Progenitor cell of endocrine pancreas (in vitro differentiated cells): ENCODE results near the gene TMC2. TPM values are rescaled to one million over a fixed set of nuclear protein-coding genes. Genes with fewer than 3 reads are reported as not detected.

Experiments
- DNase-seq: peaks from one replicate; pipeline ENCODE4 v3.0.0; 2021; ENCODE audit warnings: low spot score; ENCODE audit not compliant: unreplicated experiment
- H3K27ac Mint-ChIP-seq: 2 replicates; pipeline ENCODE4 v1.8.0; 2021; ENCODE audit warnings: mild to moderate bottlenecking, moderate library complexity, mixed read lengths
- H3K27me3 Mint-ChIP-seq: 2 replicates; pipeline ENCODE4 v1.8.0; 2021; ENCODE audit warnings: mixed read lengths
- H3K36me3 Mint-ChIP-seq: 2 replicates; pipeline ENCODE4 v1.8.0; 2022; ENCODE audit warnings: mixed read lengths; ENCODE audit not compliant: insufficient read depth
- H3K4me1 Mint-ChIP-seq: 2 replicates; pipeline ENCODE4 v1.8.0; 2021; ENCODE audit warnings: low read depth, mixed read lengths
- H3K4me3 Mint-ChIP-seq: 2 replicates; pipeline ENCODE4 v1.8.0; 2021; ENCODE audit warnings: low read depth, mild to moderate bottlenecking, moderate library complexity, mixed read lengths
- H3K9me3 Mint-ChIP-seq: 2 replicates; pipeline ENCODE4 v1.8.0; 2021; ENCODE audit warnings: low read depth, mixed read lengths
- CTCF ChIP-seq: fragments of 200-600 bp; sonication (generic); IDR thresholded peaks from one replicate; pipeline ENCODE4 v1.5.0; 2021; ENCODE audit warnings: antibody characterized with exemption, mild to moderate bottlenecking; ENCODE audit not compliant: unreplicated experiment
- total RNA-seq: library from RNA; stranded (reverse); gene quantifications from 2 replicates; pipeline ENCODE4 v1.2.1, GENCODE V29; 2021

TMC2 gene
- total RNA-seq, 1 donor from 2014 or later: not detected

- Mint-ChIP-seq H3K27ac (peak within 1 kb of the TSS; percentile 95), H3K4me1 (peaks cover 15% of the 10 kb centered on the region), H3K36me3 (peaks cover 24% of the 10 kb centered on the region), H3K27me3 (no peaks in the 10 kb centered on the region), H3K9me3 (no peaks in the 10 kb centered on the region), H3K4me3 (peak within 1 kb of the TSS; percentile 90)
- TF ChIP-seq CTCF: peak; percentile 5
- DNase-seq: peak; percentile 96
Observed at GRCh38 chr20:2651772-2652723, 115.7 kb downstream of the TMC2 start, which contains the start of gene NOP56. Gene NOP56 (plus strand): TSS chr20:2652632. CDS start chr20:2652661, 29 bp downstream.

DNA sequence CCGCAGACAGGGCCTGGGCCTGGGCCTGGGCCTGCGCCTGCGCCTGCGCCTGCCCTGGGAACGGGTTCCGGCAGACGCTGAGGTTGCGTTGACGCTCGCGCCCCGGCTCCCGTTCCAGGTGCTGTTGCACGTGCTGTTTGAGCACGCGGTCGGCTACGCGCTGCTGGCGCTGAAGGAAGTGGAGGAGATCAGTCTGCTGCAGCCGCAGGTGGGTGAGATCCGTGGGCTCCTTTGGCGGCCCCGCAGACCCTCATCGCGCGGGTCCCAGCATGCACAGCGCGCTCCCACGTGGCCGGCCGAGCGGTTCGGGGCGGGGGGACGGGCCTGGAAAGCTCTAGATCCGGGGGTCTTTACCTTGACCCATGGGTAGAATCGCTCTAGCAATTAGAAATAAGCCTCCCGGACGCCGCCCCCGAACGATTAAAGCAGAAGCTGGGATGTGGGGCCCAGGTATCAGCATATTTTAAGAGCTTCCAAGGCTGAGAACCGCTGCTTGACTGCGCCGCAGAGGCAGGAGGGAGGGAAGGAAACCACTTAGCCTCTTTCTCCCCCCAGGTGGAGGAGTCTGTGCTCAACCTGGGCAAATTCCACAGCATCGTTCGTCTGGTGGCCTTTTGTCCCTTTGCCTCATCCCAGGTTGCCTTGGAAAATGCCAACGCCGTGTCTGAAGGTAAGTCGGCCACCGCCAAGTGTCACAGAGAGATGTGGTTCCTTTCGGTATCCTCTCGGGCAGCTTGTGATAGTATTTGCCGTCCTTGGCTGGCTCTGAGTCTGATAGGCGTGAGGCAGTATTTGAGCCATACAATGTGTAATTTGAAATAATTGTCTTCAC is 116.6 kb downstream of the TMC2 start:
- peak; percentile 23 for DNase-seq
- peaks cover 33% of the 10 kb centered on the region for H3K36me3 Mint-ChIP-seq
- TF ChIP-seq CTCF: no peak
- peak overlapping the region; percentile 95 for H3K27ac Mint-ChIP-seq
- peak overlapping the region; percentile 88 for H3K4me3 Mint-ChIP-seq
- no peaks in the 10 kb centered on the region for H3K27me3 Mint-ChIP-seq
- H3K4me1 Mint-ChIP-seq: peaks cover 15% of the 10 kb centered on the region
- no peaks in the 10 kb centered on the region for H3K9me3 Mint-ChIP-seq

GRCh38 chr20:2653556-2654383 is 117.4 kb downstream of the TMC2 start:
- TF ChIP-seq CTCF: no peak
- no peak for DNase-seq
- peak overlapping the region; percentile 33 for H3K27ac Mint-ChIP-seq
- peaks cover 35% of the 10 kb centered on the region for H3K36me3 Mint-ChIP-seq
- peaks cover 15% of the 10 kb centered on the region for H3K4me1 Mint-ChIP-seq
- H3K27me3 Mint-ChIP-seq: no peaks in the 10 kb centered on the region
- H3K9me3 Mint-ChIP-seq: no peaks in the 10 kb centered on the region
- H3K4me3 Mint-ChIP-seq: peak overlapping the region; percentile 88

DNA sequence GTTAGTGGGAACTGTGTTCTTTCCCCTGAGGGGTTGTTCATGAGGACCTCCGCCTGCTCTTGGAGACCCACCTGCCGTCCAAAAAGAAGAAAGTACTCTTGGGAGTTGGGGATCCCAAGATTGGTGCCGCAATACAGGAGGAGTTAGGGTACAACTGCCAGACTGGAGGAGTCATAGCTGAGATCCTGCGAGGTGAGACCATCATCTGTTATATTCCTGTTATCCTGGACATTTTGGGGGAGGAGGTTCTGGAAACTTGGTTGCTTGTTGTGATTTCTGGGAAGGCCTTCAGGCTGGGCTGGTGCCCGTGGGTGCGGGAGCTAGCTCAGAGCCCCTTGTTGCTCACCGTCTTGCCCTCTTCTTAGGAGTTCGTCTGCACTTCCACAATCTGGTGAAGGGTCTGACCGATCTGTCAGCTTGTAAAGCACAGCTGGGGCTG is 118.0 kb downstream of the TMC2 start:
- Mint-ChIP-seq H3K4me3 (peak overlapping the region; percentile 88), H3K4me1 (peaks cover 15% of the 10 kb centered on the region), H3K27me3 (no peaks in the 10 kb centered on the region), H3K9me3 (no peaks in the 10 kb centered on the region), H3K27ac (no peak overlapping the region), H3K36me3 (peaks cover 35% of the 10 kb centered on the region)
- no peak for TF ChIP-seq CTCF
- DNase-seq: no peak
